ENCODE data around the gene DDX41.

Gene DDX41

GRCh38 chr5:177467436-177467835 lies 49.3 kb downstream of the DDX41 start:
- DNase-seq (ENCODE audit: insufficient read length) (no peak), FAIRE-seq (no peak)
- TF ChIP-seq POLR2A (IDR thresholded peaks at IDR 0.05; ENCODE audit: low read depth, low read length) (no peak), POLR2AphosphoS5 (IDR thresholded peaks at IDR 0.05; ENCODE audit: low read depth, low read length) (no peak), TAF1 (IDR thresholded peaks at IDR 0.05; ENCODE audit: borderline replicate concordance, low read depth, low read length) (no peak)

GRCh38 chr5:177466861-177467260 lies 49.9 kb downstream of the DDX41 start:
- TF ChIP-seq TAF1 (IDR thresholded peaks at IDR 0.05; ENCODE audit: borderline replicate concordance, low read depth, low read length) (no peak), POLR2A (IDR thresholded peaks at IDR 0.05; ENCODE audit: low read depth, low read length) (no peak)
- DNase-seq (ENCODE audit: insufficient read length): no peak
- no peak for FAIRE-seq

- DNase-seq (ENCODE audit: insufficient read length): no peak
- no peak for FAIRE-seq
- TF ChIP-seq POLR2A (IDR thresholded peaks at IDR 0.05; ENCODE audit: low read depth, low read length) (no peak), TAF1 (IDR thresholded peaks at IDR 0.05; ENCODE audit: borderline replicate concordance, low read depth, low read length) (no peak), POLR2AphosphoS5 (IDR thresholded peaks at IDR 0.05; ENCODE audit: low read depth, low read length) (no peak)
Measured at GRCh38 chr5:177465044-177465443, 51.7 kb downstream of the DDX41 start.

GRCh38 chr5:177462021-177462670 lies 54.6 kb downstream of the DDX41 start:
- DNase-seq (ENCODE audit: insufficient read length) (no peak), FAIRE-seq (no peak)
- TF ChIP-seq TAF1 (IDR thresholded peaks at IDR 0.05; ENCODE audit: borderline replicate concordance, low read depth, low read length): no peak
- no peak for TF ChIP-seq POLR2AphosphoS5 (IDR thresholded peaks at IDR 0.05; ENCODE audit: low read depth, low read length)
- no peak for TF ChIP-seq POLR2A (IDR thresholded peaks at IDR 0.05; ENCODE audit: low read depth, low read length)
